Measurements from ENCODE around the gene TBCD.

TBCD gene

GRCh38 chr17:82944990-82945389, 193.1 kb downstream of the TBCD start:
- CTCF ChIA-PET = interaction anchor here (1.2 to 1.9 kb wide), 2 partner anchors 18 to 30 kb away, joined by 3 to 6 read pairs; no protein-coding TSS in a partner anchor
- H3K4me3 ChIP-seq (ENCODE audit: low read depth, low read length) = no peak overlapping the region
- TF ChIP-seq CTCF (IDR thresholded peaks at IDR 0.05; ENCODE audit: insufficient read depth, low read length, missing control alignments) = no peak
- POLR2A ChIA-PET = no interaction called here
- no peak for DNase-seq (ENCODE audit: low read depth, low spot score)

DNA sequence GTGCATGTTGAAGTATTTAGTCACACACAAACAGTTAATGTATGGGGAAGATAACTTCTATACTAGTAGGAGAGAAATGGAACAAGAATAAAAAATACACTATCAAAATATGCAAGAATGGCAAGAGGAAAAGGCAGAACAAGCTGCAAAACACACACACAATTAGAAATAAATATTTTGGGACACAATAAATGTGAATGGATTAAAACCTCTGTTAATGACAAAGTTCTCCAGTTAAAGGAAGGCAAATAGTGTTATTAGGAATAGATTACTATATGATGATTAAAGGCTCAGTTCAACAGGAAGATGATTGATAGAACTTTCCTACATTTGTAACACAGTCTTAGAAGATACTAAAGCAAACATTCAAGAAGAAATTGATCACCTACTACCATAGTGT, 194.2 kb downstream of the TBCD start:
- ChIA-PET POLR2A (no interaction called here), CTCF (interaction anchor here (1.9 kb wide), 1 partner anchor 32 kb away, joined by 6 read pairs; no protein-coding TSS in a partner anchor)
- no peak for DNase-seq (ENCODE audit: low read depth, low spot score)
- no peak for TF ChIP-seq CTCF (IDR thresholded peaks at IDR 0.05; ENCODE audit: insufficient read depth, low read length, missing control alignments)
- no peak overlapping the region for H3K4me3 ChIP-seq (ENCODE audit: low read depth, low read length)

DNA sequence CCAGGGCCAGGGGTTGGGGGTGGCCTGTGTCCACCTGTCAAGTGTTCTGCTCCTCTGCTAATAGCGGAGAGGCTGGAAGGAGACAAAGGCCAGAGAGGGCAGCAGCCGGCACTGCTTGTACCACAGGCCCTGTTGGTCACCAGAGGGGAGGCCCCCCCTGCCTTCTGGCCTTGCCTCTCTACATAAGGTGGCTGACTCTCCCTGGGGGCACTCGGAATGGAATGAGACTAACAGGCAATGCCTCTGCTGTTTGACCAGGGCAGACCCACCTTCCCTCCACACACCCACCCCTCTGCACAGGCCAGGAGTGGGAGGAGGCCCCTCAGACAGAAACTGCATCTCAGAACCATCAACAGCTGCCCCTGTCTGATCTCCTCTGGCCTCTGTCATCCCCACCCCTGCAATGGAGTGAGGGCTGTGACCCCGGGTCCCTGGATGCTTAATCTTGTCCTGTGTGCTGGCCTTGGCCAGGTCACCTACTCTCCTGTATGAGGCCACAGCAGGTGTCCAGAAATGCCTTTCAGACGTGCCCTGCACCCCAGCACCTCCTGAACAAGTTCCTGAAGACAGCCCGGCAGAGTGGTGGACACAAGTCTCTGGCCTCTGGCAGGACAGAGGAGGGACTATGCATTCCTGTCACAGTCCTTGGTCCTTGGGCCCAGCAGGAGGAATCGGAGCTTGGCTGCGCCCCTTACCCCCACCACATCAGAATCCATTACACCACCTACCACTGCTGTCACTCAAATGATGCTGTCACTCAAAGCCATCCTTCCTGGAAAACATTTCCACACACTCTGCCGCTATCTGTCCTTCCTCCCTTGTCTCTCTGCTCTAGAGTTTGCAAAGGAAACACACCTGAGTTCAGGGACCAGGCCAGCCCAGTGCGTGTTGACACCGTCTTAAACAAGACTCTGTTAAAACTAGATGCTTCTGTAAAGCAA, 195.5 kb downstream of the TBCD start:
- no peak for DNase-seq (ENCODE audit: low read depth, low spot score)
- no peak for TF ChIP-seq CTCF (IDR thresholded peaks at IDR 0.05; ENCODE audit: insufficient read depth, low read length, missing control alignments)
- CTCF ChIA-PET = no interaction called here
- no peak overlapping the region for H3K4me3 ChIP-seq (ENCODE audit: low read depth, low read length)
- POLR2A ChIA-PET = no interaction called here

DNA sequence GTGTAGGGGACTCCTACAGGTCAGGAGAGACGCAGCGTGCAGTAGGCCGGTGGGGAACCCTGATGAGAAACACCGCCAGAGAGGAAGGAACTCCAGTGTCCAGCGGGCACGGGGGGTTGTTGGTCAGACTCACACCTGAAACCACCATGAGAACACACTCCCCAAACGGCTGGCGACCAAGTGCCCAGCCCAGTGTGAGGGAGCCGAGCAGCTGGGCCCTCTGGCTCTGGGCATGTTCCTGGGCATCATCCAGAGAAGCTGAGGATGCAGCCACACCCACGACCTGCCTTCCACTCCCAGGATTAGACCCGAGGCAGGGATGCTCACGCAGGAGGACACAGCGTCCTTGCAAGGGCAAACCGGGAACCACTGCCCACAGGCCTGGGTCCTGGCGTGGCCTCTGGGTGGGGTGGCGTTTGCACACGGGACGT, 196.2 kb downstream of the TBCD start:
- CTCF ChIA-PET = no interaction called here
- no peak overlapping the region for H3K4me3 ChIP-seq (ENCODE audit: low read depth, low read length)
- DNase-seq (ENCODE audit: low read depth, low spot score) = no peak
- no peak for TF ChIP-seq CTCF (IDR thresholded peaks at IDR 0.05; ENCODE audit: insufficient read depth, low read length, missing control alignments)
- POLR2A ChIA-PET = no interaction called here

- ChIA-PET CTCF (no interaction called here), POLR2A (no interaction called here)
- no peak for DNase-seq (ENCODE audit: low read depth, low spot score)
- TF ChIP-seq CTCF (IDR thresholded peaks at IDR 0.05; ENCODE audit: insufficient read depth, low read length, missing control alignments) = no peak
- H3K4me3 ChIP-seq (ENCODE audit: low read depth, low read length) = no peak overlapping the region
These were observed 197.1 kb downstream of the TBCD start for GRCh38 chr17:82948957-82949356.

DNA sequence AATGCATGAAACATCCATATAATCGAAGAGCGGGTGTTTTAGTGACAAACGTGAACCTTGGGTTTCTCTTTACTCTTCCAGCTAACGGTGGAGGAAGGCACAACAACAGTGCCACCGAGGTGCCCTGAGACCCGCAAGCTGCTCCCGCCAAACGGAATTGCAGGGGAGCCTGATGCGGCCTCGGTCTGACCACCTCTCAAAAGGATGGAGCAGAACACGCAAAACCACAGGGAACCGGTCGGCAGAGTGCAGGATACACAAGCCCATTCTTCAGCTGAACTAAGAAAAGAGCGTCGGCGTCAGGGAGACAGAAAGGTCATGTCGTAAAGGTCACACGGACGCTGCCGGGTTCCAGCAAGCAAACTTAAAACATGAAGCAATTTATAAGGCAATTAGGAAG, 197.5 kb downstream of the TBCD start:
- no peak for DNase-seq (ENCODE audit: low read depth, low spot score)
- CTCF ChIA-PET = no interaction called here
- POLR2A ChIA-PET = no interaction called here
- no peak for TF ChIP-seq CTCF (IDR thresholded peaks at IDR 0.05; ENCODE audit: insufficient read depth, low read length, missing control alignments)
- no peak overlapping the region for H3K4me3 ChIP-seq (ENCODE audit: low read depth, low read length)
